ENCODE data around the gene VASH1.

The VASH1 gene

DNA sequence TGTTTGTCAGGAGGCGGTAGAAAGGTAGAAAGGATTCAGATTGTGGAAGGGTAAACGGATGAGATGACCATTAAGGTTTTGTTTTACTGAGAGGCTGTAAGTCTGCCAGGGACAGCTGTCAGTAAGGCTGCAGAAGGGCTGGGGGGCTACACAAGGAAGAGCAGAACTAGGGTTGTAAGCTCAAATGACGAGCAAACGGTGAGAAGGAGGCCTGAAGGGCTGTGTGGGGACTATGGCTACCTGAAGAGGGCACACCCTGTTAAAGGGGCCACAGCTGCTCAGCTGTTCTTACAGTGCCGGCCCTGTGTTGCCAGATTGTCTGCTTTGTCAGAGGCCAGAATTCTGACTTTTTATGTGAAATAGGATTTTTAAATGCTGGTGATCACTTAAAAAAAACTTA lies 19.1 kb downstream of the VASH1 start:
- Histone ChIP-seq H3K36me3 (ENCODE audit: insufficient read depth, low read length) (no peaks in the 10 kb centered on the region), H3K27me3 (ENCODE audit: insufficient read depth, low read length) (no peaks in the 10 kb centered on the region), H3K79me2 (ENCODE audit: control insufficient read depth, insufficient read depth, low read length, unreplicated experiment) (no peaks in the 10 kb centered on the region), H3K27ac (ENCODE audit: low read depth, low read length) (no peak overlapping the region), H3K4me3 (ENCODE audit: low read depth, low read length) (no peak overlapping the region), H3K4me1 (ENCODE audit: control insufficient read depth, insufficient read depth, low read length, unreplicated experiment) (peaks cover 6% of the 10 kb centered on the region), H2AFZ (ENCODE audit: low read length, unreplicated experiment) (no peak overlapping the region)

DNA sequence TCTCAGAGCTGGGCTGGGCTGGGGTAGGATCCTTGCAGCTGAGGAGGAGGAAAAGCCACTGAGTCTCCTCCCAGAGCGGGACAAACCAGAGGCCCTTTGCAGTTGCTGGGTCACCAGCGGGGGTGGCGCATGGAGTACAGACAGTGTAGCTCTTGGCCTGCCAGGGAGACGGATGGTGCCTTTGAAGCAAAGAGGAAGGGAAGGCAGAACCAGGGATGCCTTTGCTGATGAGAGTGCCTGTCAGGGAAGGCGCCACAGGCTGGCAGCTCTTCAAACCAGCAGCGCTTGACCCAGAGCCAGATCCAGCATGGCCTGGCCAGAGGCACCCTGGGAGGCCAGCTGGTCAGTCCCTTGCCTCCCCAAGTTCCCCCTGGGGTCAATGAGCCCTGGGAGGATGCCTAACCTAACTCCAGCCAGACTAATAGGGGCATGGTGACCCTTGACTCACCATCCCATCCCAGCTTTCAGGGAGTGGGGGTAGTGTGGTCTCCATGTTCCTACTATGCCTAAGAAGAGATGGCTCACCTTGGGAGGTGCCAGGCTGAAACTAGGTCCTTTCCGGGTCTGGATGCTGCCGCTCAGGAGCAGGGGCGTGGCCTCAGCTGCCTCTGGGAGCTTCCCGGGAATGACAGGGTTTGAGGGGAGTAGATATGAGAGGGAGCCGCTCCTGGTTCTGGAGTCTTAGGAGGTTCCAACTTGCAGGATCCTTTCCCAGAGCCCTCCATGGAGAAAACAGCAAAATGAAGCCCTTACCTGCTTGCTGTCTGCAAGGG lies 19.8 kb downstream of the VASH1 start:
- Histone ChIP-seq H3K36me3 (ENCODE audit: insufficient read depth, low read length) (no peaks in the 10 kb centered on the region), H3K27me3 (ENCODE audit: insufficient read depth, low read length) (no peaks in the 10 kb centered on the region), H3K79me2 (ENCODE audit: control insufficient read depth, insufficient read depth, low read length, unreplicated experiment) (no peaks in the 10 kb centered on the region), H3K27ac (ENCODE audit: low read depth, low read length) (no peak overlapping the region), H2AFZ (ENCODE audit: low read length, unreplicated experiment) (no peak overlapping the region), H3K4me1 (ENCODE audit: control insufficient read depth, insufficient read depth, low read length, unreplicated experiment) (peaks cover 6% of the 10 kb centered on the region), H3K4me3 (ENCODE audit: low read depth, low read length) (no peak overlapping the region)

- Histone ChIP-seq H3K4me1 (ENCODE audit: control insufficient read depth, insufficient read depth, low read length, unreplicated experiment) (peaks cover 6% of the 10 kb centered on the region), H3K27me3 (ENCODE audit: insufficient read depth, low read length) (no peaks in the 10 kb centered on the region), H3K27ac (ENCODE audit: low read depth, low read length) (no peak overlapping the region), H3K79me2 (ENCODE audit: control insufficient read depth, insufficient read depth, low read length, unreplicated experiment) (no peaks in the 10 kb centered on the region), H2AFZ (ENCODE audit: low read length, unreplicated experiment) (no peak overlapping the region), H3K4me3 (ENCODE audit: low read depth, low read length) (no peak overlapping the region), H3K36me3 (ENCODE audit: insufficient read depth, low read length) (no peaks in the 10 kb centered on the region)
Measured at GRCh38 chr14:76781648-76782051, 20.4 kb downstream of the VASH1 start.

- no peak overlapping the region for H2AFZ ChIP-seq (ENCODE audit: low read length, unreplicated experiment)
- H3K27ac ChIP-seq (ENCODE audit: low read depth, low read length): no peak overlapping the region
- no peaks in the 10 kb centered on the region for H3K36me3 ChIP-seq (ENCODE audit: insufficient read depth, low read length)
- peaks cover 6% of the 10 kb centered on the region for H3K4me1 ChIP-seq (ENCODE audit: control insufficient read depth, insufficient read depth, low read length, unreplicated experiment)
- H3K27me3 ChIP-seq (ENCODE audit: insufficient read depth, low read length): no peaks in the 10 kb centered on the region
- H3K4me3 ChIP-seq (ENCODE audit: low read depth, low read length): no peak overlapping the region
- H3K79me2 ChIP-seq (ENCODE audit: control insufficient read depth, insufficient read depth, low read length, unreplicated experiment): no peaks in the 10 kb centered on the region
Measured at GRCh38 chr14:76782115-76782884, 21.0 kb downstream of the VASH1 start.

- no peaks in the 10 kb centered on the region for H3K79me2 ChIP-seq (ENCODE audit: control insufficient read depth, insufficient read depth, low read length, unreplicated experiment)
- no peak overlapping the region for H2AFZ ChIP-seq (ENCODE audit: low read length, unreplicated experiment)
- no peaks in the 10 kb centered on the region for H3K36me3 ChIP-seq (ENCODE audit: insufficient read depth, low read length)
- H3K4me3 ChIP-seq (ENCODE audit: low read depth, low read length): no peak overlapping the region
- peaks cover 6% of the 10 kb centered on the region for H3K4me1 ChIP-seq (ENCODE audit: control insufficient read depth, insufficient read depth, low read length, unreplicated experiment)
- H3K27me3 ChIP-seq (ENCODE audit: insufficient read depth, low read length): no peaks in the 10 kb centered on the region
- no peak overlapping the region for H3K27ac ChIP-seq (ENCODE audit: low read depth, low read length)
Measured at GRCh38 chr14:76782885-76783566, 21.8 kb downstream of the VASH1 start.

- Histone ChIP-seq H3K36me3 (ENCODE audit: insufficient read depth, low read length) (no peaks in the 10 kb centered on the region; the same call in 1 of the 2 replicates), H3K27ac (ENCODE audit: low read depth, low read length) (no peak overlapping the region), H2AFZ (ENCODE audit: low read length, unreplicated experiment) (no peak overlapping the region), H3K4me3 (ENCODE audit: low read depth, low read length) (no peak overlapping the region), H3K79me2 (ENCODE audit: control insufficient read depth, insufficient read depth, low read length, unreplicated experiment) (no peaks in the 10 kb centered on the region), H3K4me1 (ENCODE audit: control insufficient read depth, insufficient read depth, low read length, unreplicated experiment) (peaks cover 6% of the 10 kb centered on the region), H3K27me3 (ENCODE audit: insufficient read depth, low read length) (no peaks in the 10 kb centered on the region)
Measured at GRCh38 chr14:76784266-76784874, 23.1 kb downstream of the VASH1 start.

GRCh38 chr14:76784881-76785280 lies 23.6 kb downstream of the VASH1 start:
- no peaks in the 10 kb centered on the region for H3K79me2 ChIP-seq (ENCODE audit: control insufficient read depth, insufficient read depth, low read length, unreplicated experiment)
- H3K4me3 ChIP-seq (ENCODE audit: low read depth, low read length): no peak overlapping the region
- H3K36me3 ChIP-seq (ENCODE audit: insufficient read depth, low read length): no peaks in the 10 kb centered on the region; the same call in 1 of the 2 replicates
- no peaks in the 10 kb centered on the region for H3K27me3 ChIP-seq (ENCODE audit: insufficient read depth, low read length)
- no peak overlapping the region for H3K27ac ChIP-seq (ENCODE audit: low read depth, low read length)
- H2AFZ ChIP-seq (ENCODE audit: low read length, unreplicated experiment): no peak overlapping the region
- peaks cover 6% of the 10 kb centered on the region for H3K4me1 ChIP-seq (ENCODE audit: control insufficient read depth, insufficient read depth, low read length, unreplicated experiment)

- Histone ChIP-seq H2AFZ (ENCODE audit: low read length, unreplicated experiment) (no peak overlapping the region), H3K27ac (ENCODE audit: low read depth, low read length) (no peak overlapping the region), H3K27me3 (ENCODE audit: insufficient read depth, low read length) (no peaks in the 10 kb centered on the region), H3K4me1 (ENCODE audit: control insufficient read depth, insufficient read depth, low read length, unreplicated experiment) (peaks cover under 1% of the 10 kb centered on the region), H3K4me3 (ENCODE audit: low read depth, low read length) (no peak overlapping the region), H3K79me2 (ENCODE audit: control insufficient read depth, insufficient read depth, low read length, unreplicated experiment) (no peaks in the 10 kb centered on the region), H3K36me3 (ENCODE audit: insufficient read depth, low read length) (peaks cover 6% of the 10 kb centered on the region)
Measured at GRCh38 chr14:76786601-76787000, 25.3 kb downstream of the VASH1 start.

- Histone ChIP-seq H3K27me3 (ENCODE audit: insufficient read depth, low read length) (no peaks in the 10 kb centered on the region), H3K4me3 (ENCODE audit: low read depth, low read length) (no peak overlapping the region), H3K36me3 (ENCODE audit: insufficient read depth, low read length) (peaks cover 11% of the 10 kb centered on the region), H3K79me2 (ENCODE audit: control insufficient read depth, insufficient read depth, low read length, unreplicated experiment) (no peaks in the 10 kb centered on the region), H2AFZ (ENCODE audit: low read length, unreplicated experiment) (no peak overlapping the region), H3K27ac (ENCODE audit: low read depth, low read length) (no peak overlapping the region), H3K4me1 (ENCODE audit: control insufficient read depth, insufficient read depth, low read length, unreplicated experiment) (no peaks in the 10 kb centered on the region)
Measured at GRCh38 chr14:76792422-76792821, 31.2 kb downstream of the VASH1 start.

DNA sequence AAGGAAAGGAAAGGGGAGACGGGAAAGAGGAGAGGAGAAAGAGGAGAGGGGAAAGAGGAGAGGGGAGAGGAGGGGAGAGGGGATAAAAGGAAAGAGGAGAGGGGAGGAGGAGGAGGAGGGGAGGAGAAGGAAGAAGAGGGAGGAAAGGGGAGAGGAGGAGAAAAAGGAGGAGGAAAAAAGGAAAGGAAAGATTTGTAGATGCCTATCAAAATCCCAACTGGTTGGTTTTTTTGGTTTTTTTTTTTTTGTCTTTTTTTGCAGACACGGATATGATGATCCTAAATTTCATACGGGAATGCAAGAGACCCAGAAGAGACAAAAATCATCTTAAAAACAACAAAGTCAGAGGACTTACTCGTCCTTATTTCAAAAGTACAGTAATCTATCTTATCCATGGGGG lies 32.1 kb downstream of the VASH1 start:
- H3K4me3 ChIP-seq (ENCODE audit: low read depth, low read length): no peak overlapping the region
- no peak overlapping the region for H2AFZ ChIP-seq (ENCODE audit: low read length, unreplicated experiment)
- H3K79me2 ChIP-seq (ENCODE audit: control insufficient read depth, insufficient read depth, low read length, unreplicated experiment): no peaks in the 10 kb centered on the region
- no peaks in the 10 kb centered on the region for H3K4me1 ChIP-seq (ENCODE audit: control insufficient read depth, insufficient read depth, low read length, unreplicated experiment)
- peaks cover 11% of the 10 kb centered on the region for H3K36me3 ChIP-seq (ENCODE audit: insufficient read depth, low read length)
- no peaks in the 10 kb centered on the region for H3K27me3 ChIP-seq (ENCODE audit: insufficient read depth, low read length)
- no peak overlapping the region for H3K27ac ChIP-seq (ENCODE audit: low read depth, low read length)

Data from ACC112 (cell line).